GM23248 (cell line): ENCODE measurements around the gene IQCN. TPM values are rescaled to one million over a fixed set of nuclear protein-coding genes. Genes with fewer than 3 reads are reported as not detected.

Source experiments
- DNase-seq: peaks from one replicate; pipeline ENCODE4 v3.0.0-alpha.2; 2015
- H2AFZ ChIP-seq: fragments of 200-600 bp; sonication (generic); 2 replicates; pipeline ENCODE4 v1.6.1; 2016; ENCODE audit warnings: antibody characterized with exemption
- H3F3A ChIP-seq: fragments of 200-600 bp; sonication (generic); 2 replicates; pipeline ENCODE4 v1.6.1; 2016; ENCODE audit warnings: mild to moderate bottlenecking, antibody characterized with exemption, mixed run types; ENCODE audit not compliant: insufficient read depth
- H3K27ac ChIP-seq: fragments of 200-600 bp; sonication (generic); 2 replicates; pipeline ENCODE4 v1.5.1; 2016; ENCODE audit warnings: mild to moderate bottlenecking
- H3K27me3 ChIP-seq: fragments of 200-600 bp; sonication (generic); replicated peaks from 2 replicates; pipeline ENCODE4 v1.6.1; 2016; ENCODE audit warnings: mild to moderate bottlenecking; ENCODE audit not compliant: insufficient read depth
- H3K36me3 ChIP-seq: fragments of 200-600 bp; sonication (generic); 2 replicates; pipeline ENCODE4 v1.6.1; 2016; ENCODE audit warnings: low read depth, mild to moderate bottlenecking
- H3K4me1 ChIP-seq: fragments of 200-600 bp; sonication (generic); 2 replicates; pipeline ENCODE4 v1.6.1; 2016; ENCODE audit warnings: mild to moderate bottlenecking; ENCODE audit not compliant: insufficient read depth
- H3K4me2 ChIP-seq: fragments of 200-600 bp; sonication (generic); one replicate; pipeline ENCODE4 v1.6.1; 2016; ENCODE audit warnings: mild to moderate bottlenecking; ENCODE audit not compliant: unreplicated experiment
- H3K4me3 ChIP-seq: fragments of 200-600 bp; sonication (generic); 2 replicates; pipeline ENCODE4 v1.5.1; 2016; ENCODE audit warnings: mild to moderate bottlenecking
- H3K79me2 ChIP-seq: fragments of 200-600 bp; sonication (generic); 2 replicates; pipeline ENCODE4 v1.6.1; 2016; ENCODE audit warnings: mild to moderate bottlenecking; ENCODE audit not compliant: insufficient read depth
- H3K9ac ChIP-seq: fragments of 200-600 bp; sonication (generic); 2 replicates; pipeline ENCODE4 v1.6.1; 2016; ENCODE audit warnings: mild to moderate bottlenecking
- H3K9me2 ChIP-seq: fragments of 200-600 bp; sonication (generic); 2 replicates; pipeline ENCODE4 v1.6.1; 2016; ENCODE audit warnings: mixed run types, mild to moderate bottlenecking, moderate library complexity; ENCODE audit not compliant: insufficient read depth
- H3K9me3 ChIP-seq: fragments of 200-600 bp; sonication (generic); one replicate; pipeline ENCODE4 v1.6.1; 2017; ENCODE audit warnings: low read depth
- H4K20me1 ChIP-seq: fragments of 200-600 bp; sonication (generic); 2 replicates; pipeline ENCODE4 v1.6.0; 2016; ENCODE audit not compliant: insufficient read depth
- EZH2 ChIP-seq: fragments of 200-600 bp; sonication (generic); IDR thresholded peaks from 2 replicates; pipeline ENCODE4 v1.6.1; 2018; ENCODE audit warnings: antibody characterized with exemption, mild to moderate bottlenecking; ENCODE audit not compliant: insufficient read depth, poor library complexity, severe bottlenecking
- EZH2phosphoT487 ChIP-seq: fragments of 200-600 bp; sonication (generic); IDR thresholded peaks from 2 replicates; pipeline ENCODE4 v1.6.1; 2018; ENCODE audit warnings: antibody characterized with exemption, moderate library complexity, mild to moderate bottlenecking, low read depth; ENCODE audit not compliant: insufficient read depth
- WGBS, 2 experiments: methylation state at CpG; one replicate each; pipeline ENCODE4 v1.1.6; 2015 to 2017; ENCODE audit warnings: low lambda C conversion rate in 2 of 2, low coverage in 1 of 2; ENCODE audit errors: missing lambda C conversion rate in 2 of 2; 5-methylcytosine and 5-hydroxymethylcytosine counted together
- in situ Hi-C: fragments of 300-500 bp; cut with MboI; formaldehyde crosslinking; loops from 2 replicates; pipeline ENCODE4 v1.15.0; 2020
- polyA plus RNA-seq: library from polyadenylated mRNA; unstranded; fragments of >200 nt; fragmentation: Nextera tagmentation; extraction: Ambion mirVana; gene quantifications from 2 replicates; pipeline ENCODE4 v1.2.1, GENCODE V29; 2016
- total RNA-seq: library from RNA; depleted of rRNA; stranded (reverse); fragments of >200 nt; shearing (Covaris generic); gene quantifications from 2 replicates; pipeline ENCODE4 v1.2.3, GENCODE V29; 2014

The IQCN gene
- total and polyA plus RNA-seq, 2 experiments from 2014 or later: 0.11 to 0.16 TPM

DNA sequence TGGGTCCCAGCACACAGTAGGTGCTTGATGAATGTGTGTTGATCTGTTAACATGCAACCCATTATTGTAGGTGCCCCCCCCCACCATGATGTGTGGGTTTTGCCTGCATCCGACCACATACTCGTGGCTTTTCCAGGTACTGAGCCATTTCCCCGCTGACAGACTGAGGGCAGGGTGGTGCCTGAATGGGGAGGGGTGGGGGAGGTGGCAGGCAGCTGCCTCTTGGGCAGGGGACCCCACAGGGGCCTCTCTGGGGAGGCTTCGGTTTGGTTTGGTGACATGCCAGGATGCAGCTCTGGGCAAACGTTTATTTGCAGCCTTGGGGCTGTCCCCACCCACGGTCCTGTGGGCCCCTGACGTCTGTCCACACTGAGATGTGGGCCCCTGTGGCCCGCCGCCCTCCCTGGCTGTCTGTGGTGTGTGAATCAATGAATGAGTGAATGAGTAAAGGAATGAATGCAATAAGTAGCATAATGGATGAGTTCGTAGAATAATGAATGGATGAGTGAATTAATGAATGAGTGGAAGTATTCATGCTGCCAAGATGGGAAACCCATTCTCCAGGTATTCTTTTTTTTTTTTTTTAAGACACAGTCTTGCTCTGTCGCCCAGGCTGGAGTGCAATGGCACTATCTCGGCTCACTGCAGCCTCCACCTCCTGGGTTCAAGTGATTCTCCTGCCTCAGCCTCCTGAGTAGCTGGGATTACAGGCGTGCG is 16.2 kb upstream of the IQCN start:
- in situ Hi-C loops: no loop called here
- Histone ChIP-seq H3K9ac (no peak overlapping the region), H3K4me1 (peaks cover 12% of the 10 kb centered on the region; the same call in 1 of the 2 replicates), H2AFZ (no peak overlapping the region), H3K79me2 (no peaks in the 10 kb centered on the region), H3K9me2 (no peaks in the 10 kb centered on the region), H3K36me3 (no peaks in the 10 kb centered on the region), H3K9me3 (no peaks in the 10 kb centered on the region), H3K27ac (peak overlapping the region; percentile 12; the same call in 1 of the 2 replicates), H3F3A (peaks cover 17% of the 10 kb centered on the region), H3K27me3 (no peaks in the 10 kb centered on the region), H3K4me3 (no peak overlapping the region), H3K4me2 (no peak overlapping the region), H4K20me1 (no peaks in the 10 kb centered on the region)
- DNase-seq: peak; percentile 39
- TF ChIP-seq EZH2phosphoT487 (no peak), EZH2 (no peak)
- WGBS, 2 experiments: 42 to 43% methylated on average over 13 to 14 of the region's 14 CpGs

DNA sequence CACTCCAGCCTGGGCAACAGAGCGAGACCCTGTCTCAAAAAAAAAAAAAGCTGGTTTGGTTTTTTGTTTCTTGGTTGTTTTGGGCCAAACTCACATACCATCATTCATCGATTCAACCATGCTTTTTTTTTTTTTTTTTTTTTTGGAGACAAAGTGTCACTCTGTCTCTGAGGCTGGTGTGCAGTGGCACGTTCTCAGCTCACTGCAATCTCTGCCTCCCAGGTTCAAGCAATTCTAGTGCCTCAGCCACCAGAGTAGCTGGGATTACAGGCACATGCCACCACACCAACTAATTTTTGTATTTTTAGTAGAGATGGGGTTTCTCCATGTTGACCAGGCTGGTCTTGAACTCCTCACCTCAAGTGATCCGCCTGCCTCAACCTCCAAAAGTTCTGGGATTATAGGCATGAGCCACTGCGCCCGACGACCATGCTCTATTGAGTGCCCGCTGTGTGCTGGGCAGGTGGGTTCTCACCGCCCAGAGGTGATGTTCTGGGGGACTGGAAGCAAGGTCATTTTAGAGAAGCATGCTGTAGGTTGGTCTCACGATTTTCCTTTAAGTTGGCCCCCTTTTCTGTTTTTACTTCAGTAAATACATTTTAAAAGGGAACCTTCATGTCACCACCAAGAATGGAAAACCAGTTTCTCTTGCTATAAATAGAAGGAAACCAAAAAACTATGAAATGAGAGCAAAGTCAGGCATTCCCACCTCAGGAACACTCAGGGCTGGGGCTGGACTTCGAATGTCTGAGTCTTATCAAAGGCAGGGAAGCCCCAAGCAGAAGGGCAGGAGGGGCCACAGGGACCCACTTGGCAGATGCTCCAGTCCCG is 15.4 kb upstream of the IQCN start:
- H3K9ac ChIP-seq: no peak overlapping the region
- no peaks in the 10 kb centered on the region for H3K36me3 ChIP-seq
- no peaks in the 10 kb centered on the region for H3K27me3 ChIP-seq
- DNase-seq: peak; percentile 22
- H3K4me3 ChIP-seq: no peak overlapping the region
- WGBS, 2 experiments: 50 to 55% methylated on average over 12 of the region's 12 CpGs
- H3K79me2 ChIP-seq: no peaks in the 10 kb centered on the region
- TF ChIP-seq EZH2phosphoT487 (no peak), EZH2 (no peak)
- in situ Hi-C loops: no loop called here
- H3F3A ChIP-seq: peaks cover 19% of the 10 kb centered on the region
- no peaks in the 10 kb centered on the region for H3K9me2 ChIP-seq
- no peak overlapping the region for H2AFZ ChIP-seq
- H3K9me3 ChIP-seq: no peaks in the 10 kb centered on the region
- H3K4me2 ChIP-seq: no peak overlapping the region
- 0 out of 2 replicates have a peak overlapping the region, but pooled peaks have one; percentile 12 for H3K27ac ChIP-seq
- no peaks in the 10 kb centered on the region for H4K20me1 ChIP-seq
- H3K4me1 ChIP-seq: peaks cover 12% of the 10 kb centered on the region; the same call in 1 of the 2 replicates

DNA sequence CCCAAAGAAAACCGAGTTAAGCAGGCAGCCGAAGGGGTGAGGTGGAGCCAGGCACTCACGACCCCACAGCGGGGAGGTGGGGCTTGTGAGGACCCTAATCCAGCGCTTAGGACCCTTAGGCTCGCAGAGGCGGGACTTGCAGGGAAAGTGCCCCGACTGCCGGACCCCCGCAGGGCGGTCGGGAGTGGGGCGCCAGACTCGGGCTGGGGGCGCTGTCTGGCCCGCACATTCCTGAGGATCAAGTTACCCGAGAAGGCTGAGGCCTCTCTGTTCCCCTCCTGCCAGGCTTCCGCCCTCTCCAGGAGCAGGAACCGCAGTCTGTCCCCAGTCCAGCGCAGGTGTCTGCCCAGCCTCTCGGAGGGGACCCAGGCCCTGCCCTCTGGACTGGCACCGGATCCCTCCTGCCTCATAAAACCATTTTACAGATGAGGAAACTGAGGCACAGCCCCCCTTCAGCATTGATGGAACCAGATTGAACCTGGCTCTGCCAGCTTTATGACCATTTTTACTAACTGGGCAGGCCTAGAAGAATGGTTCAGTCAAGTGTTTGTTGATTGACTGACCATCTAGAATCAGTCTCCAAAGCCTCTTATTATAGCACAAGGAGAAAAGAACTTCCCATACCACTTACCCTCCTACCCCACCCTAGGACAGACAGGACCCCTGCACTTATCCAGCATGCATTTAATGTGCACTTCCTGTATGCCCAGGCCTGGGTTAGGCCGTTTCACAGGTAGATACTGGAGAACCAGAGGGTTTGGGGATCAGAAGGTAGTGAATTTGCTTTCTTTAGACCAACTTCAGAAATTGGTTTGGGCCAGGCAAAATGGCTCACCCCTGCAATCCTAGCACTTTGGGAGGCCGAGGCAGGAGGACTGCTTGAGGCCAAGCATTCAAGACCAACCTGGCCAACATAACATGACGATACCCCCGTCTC is 13.9 kb upstream of the IQCN start:
- no peak overlapping the region for H3K9ac ChIP-seq
- 60 to 72% methylated on average over 24 to 26 of the region's 26 CpGs for WGBS, 2 experiments

More for the DNA sequence above, 13.9 kb upstream of the IQCN start:
- Histone ChIP-seq H3K4me2 (no peak overlapping the region), H3K27ac (no peak overlapping the region), H3K4me1 (peaks cover 7% of the 10 kb centered on the region; the same call in 1 of the 2 replicates), H3F3A (peaks cover 21% of the 10 kb centered on the region), H3K27me3 (no peaks in the 10 kb centered on the region), H2AFZ (no peak overlapping the region), H3K9me3 (no peaks in the 10 kb centered on the region), H3K36me3 (no peaks in the 10 kb centered on the region), H3K9me2 (no peaks in the 10 kb centered on the region), H3K4me3 (no peak overlapping the region), H4K20me1 (no peaks in the 10 kb centered on the region), H3K79me2 (no peaks in the 10 kb centered on the region)
- in situ Hi-C loops: no loop called here
- no peak for DNase-seq
- TF ChIP-seq EZH2 (no peak), EZH2phosphoT487 (no peak)
